HepG2 (cell line): ENCODE data around the gene SIRPB1. TPM values are rescaled to one million over a fixed set of nuclear protein-coding genes. Genes with fewer than 3 reads are reported as not detected.

Experiments
- ATAC-seq: fragments of 200-7000 bp; cut with Tn5 transposase; 3 replicates; pipeline ENCODE4 v1.9.1; 2020; ENCODE audit warnings: mild to moderate bottlenecking, moderate library complexity
- BruUV-seq: library from RNA; stranded (reverse); fragments of 400-500 nt; replicated peaks from 2 replicates; lab custom pipeline; 2021; lab: Mats Ljungman, UMichigan
- CTCF ChIA-PET: fragments of 300-600 bp; formaldehyde crosslinking; extraction: SDS; loops from one replicate; lab custom pipeline; 2021; ENCODE audit warnings: low total read pairs, inconsistent platforms, low intra/inter-chr PET ratio; lab: Yijun Ruan, JAX
- POLR2A ChIA-PET: fragments of 350-600 bp; sonication (Branson Sonifier 250); formaldehyde crosslinking; loops from one replicate; lab custom pipeline; 2020; ENCODE audit warnings: antibody characterized with exemption, inconsistent platforms; lab: Yijun Ruan, JAX
- DNase-seq: peaks from one replicate; pipeline ENCODE4 v3.0.0-alpha.2; 2015; ENCODE audit warnings: low spot score
- FAIRE-seq: peaks from 3 replicates; lab custom pipeline; 2011; peaks lifted over from hg19 to GRCh38; lab: Jason Lieb, UNC
- H2AFZ ChIP-seq: one replicate; pipeline ENCODE4 v1.6.1; 2011; ENCODE audit warnings: low read length, inconsistent platforms
- H3K27ac ChIP-seq: fragments of 300-600 bp; 3 replicates; pipeline ENCODE4 v1.8.0; 2011; ENCODE audit warnings: mixed run types, mild to moderate bottlenecking, mixed read lengths, low read length, inconsistent platforms; ENCODE audit not compliant: insufficient read depth; ENCODE audit errors: extremely low read length
- H3K27me3 ChIP-seq, 2 experiments: fragments of 200-600 bp in 1 of 2; 2 replicates in 1 of 2; 3 replicates in 1 of 2; pipeline versions ENCODE4 v1.6.0 to v1.8.0; 2011; ENCODE audit warnings: low read length in 2 of 2, mild to moderate bottlenecking in 2 of 2, moderate library complexity in 2 of 2, inconsistent platforms in 1 of 2; ENCODE audit not compliant: insufficient read depth in 2 of 2, control insufficient read depth in 1 of 2
- H3K36me3 ChIP-seq, 2 experiments: fragments of 200-600 bp in 1 of 2; replicated peaks in 1 of 2; 2 replicates in 1 of 2; 3 replicates in 1 of 2; pipeline versions ENCODE4 v1.5.1 to v1.8.0; 2011; ENCODE audit warnings: low read length in 2 of 2, inconsistent platforms in 1 of 2; ENCODE audit not compliant: insufficient read depth in 2 of 2, control insufficient read depth in 1 of 2
- H3K4me1 ChIP-seq: 2 replicates; pipeline ENCODE4 v1.5.1; 2012; ENCODE audit warnings: low read length, inconsistent platforms; ENCODE audit not compliant: insufficient read depth
- H3K4me2 ChIP-seq: 2 replicates; pipeline ENCODE4 v1.6.0; 2011; ENCODE audit warnings: low read depth, low read length, inconsistent platforms
- H3K4me3 ChIP-seq, 3 experiments: fragments of 200-600 bp in 1 of 3; sonication (generic), shearing (Covaris generic) in 1 of 3; replicated peaks in 1 of 3; 2 replicates each; pipeline ENCODE4 v1.5.1; 2011 to 2016; ENCODE audit warnings: low read length in 3 of 3, inconsistent platforms in 2 of 3, low read depth in 2 of 3, mild to moderate bottlenecking in 2 of 3, control low read depth in 1 of 3, mixed read lengths in 1 of 3; ENCODE audit not compliant: insufficient read depth in 1 of 3
- H3K79me2 ChIP-seq: one replicate; pipeline ENCODE4 v1.6.1; 2011; ENCODE audit warnings: low read length, inconsistent platforms; ENCODE audit not compliant: insufficient read depth
- H3K9ac ChIP-seq: 2 replicates; pipeline ENCODE4 v1.6.0; 2011; ENCODE audit warnings: mild to moderate bottlenecking, low read depth, low read length, inconsistent platforms; ENCODE audit not compliant: insufficient read depth
- H3K9me3 ChIP-seq: 2 replicates; pipeline ENCODE4 v1.5.1; 2012; ENCODE audit warnings: mild to moderate bottlenecking, low read length
- H4K20me1 ChIP-seq: 2 replicates; pipeline ENCODE4 v1.6.0; 2011; ENCODE audit warnings: inconsistent platforms, mild to moderate bottlenecking, low read length, moderate library complexity; ENCODE audit not compliant: insufficient read depth
- EHMT2 ChIP-seq: fragments of 200-600 bp; sonication (generic); IDR thresholded peaks from 2 replicates; pipeline ENCODE4 v1.7.0; 2017; ENCODE audit warnings: antibody characterized with exemption, low read depth, low read length, borderline replicate concordance
- FLYWCH1 ChIP-seq: sonication (generic); formaldehyde crosslinking; IDR thresholded peaks from 2 replicates; pipeline ENCODE4 v1.8.1; 2023; ENCODE audit warnings: mild to moderate bottlenecking, missing genetic modification reagents
- FOXO1 ChIP-seq: sonication (generic); formaldehyde crosslinking; IDR thresholded peaks from 2 replicates; pipeline ENCODE4 v1.4.0; 2020; ENCODE audit warnings: missing genetic modification reagents
- IRF2 ChIP-seq: IDR thresholded peaks from 2 replicates; pipeline ENCODE4 v1.6.1; 2018; ENCODE audit warnings: missing genetic modification reagents, missing compliant biosample characterization
- ISL2 ChIP-seq: sonication (generic); formaldehyde crosslinking; IDR thresholded peaks from 2 replicates; pipeline ENCODE4 v1.5.0; 2020; ENCODE audit warnings: missing genetic modification reagents
- KAT7 ChIP-seq: IDR thresholded peaks from 2 replicates; pipeline ENCODE4 v1.6.1; 2018; ENCODE audit warnings: borderline replicate concordance, missing compliant biosample characterization
- PHF20 ChIP-seq: sonication (generic); formaldehyde crosslinking; IDR thresholded peaks from 2 replicates; pipeline ENCODE4 v1.5.0; 2020; ENCODE audit warnings: mild to moderate bottlenecking, missing genetic modification reagents
- RBAK ChIP-seq: sonication (generic); formaldehyde crosslinking; IDR thresholded peaks from 2 replicates; pipeline ENCODE4 v1.5.1; 2020; ENCODE audit warnings: mild to moderate bottlenecking, missing genetic modification reagents
- SP5 ChIP-seq: IDR thresholded peaks from 2 replicates; pipeline ENCODE4 v1.6.1; 2016; ENCODE audit warnings: low read depth, borderline replicate concordance
- ZNF430 ChIP-seq: sonication (generic); formaldehyde crosslinking; IDR thresholded peaks from 2 replicates; pipeline ENCODE4 v1.9.0; 2021; ENCODE audit warnings: mild to moderate bottlenecking, missing genetic modification reagents
- ZNF564 ChIP-seq: sonication (generic); formaldehyde crosslinking; IDR thresholded peaks from 2 replicates; pipeline ENCODE4 v1.8.1; 2023; ENCODE audit warnings: mild to moderate bottlenecking, missing genetic modification reagents
- ZNF614 ChIP-seq: IDR thresholded peaks from 2 replicates; pipeline ENCODE4 v1.6.1; 2018; ENCODE audit warnings: missing biosample characterization, missing genetic modification reagents, inconsistent platforms, borderline replicate concordance
- ZNF792 ChIP-seq: IDR thresholded peaks from 2 replicates; pipeline ENCODE4 v1.6.1; 2016
- WGBS: methylation state at CpG from one replicate; pipeline ENCODE4 v1.1.6; 2017; ENCODE audit warnings: low lambda C conversion rate; 5-methylcytosine and 5-hydroxymethylcytosine counted together
- in situ Hi-C: cut with HindIII; loops from 2 replicates; pipeline ENCODE4 v1.10.0; 2017; ENCODE audit warnings: low pct_unique_long_range_greater_than_20kb; ENCODE audit not compliant: extremely low pct_ligation_motif_present
- intact Hi-C: fragments of 100-400 bp; cut with micrococcal nuclease; formaldehyde crosslinking; loops from one replicate; pipeline ENCODE4 v1.10.0; 2022; ENCODE audit not compliant: unreplicated experiment
- polyA plus RNA-seq, 8 experiments: library from polyadenylated mRNA; depleted of rRNA in 3 of 8; stranded (reverse) in 7 of 8; unstranded in 1 of 8; fragments of >200 nt; fragmentation: Illumina TruSeq in 4 of 8; extraction: Trizol in 4 of 8; gene quantifications; 2 replicates each; pipeline versions ENCODE4 v1.2.1 to v1.2.3, GENCODE V29; 2011 to 2016; ENCODE audit warnings: low read depth in 4 of 8, missing spikeins in 1 of 8, mixed read lengths in 1 of 8; ENCODE audit not compliant: insufficient read depth in 1 of 8
- total RNA-seq, 5 experiments: library from RNA; depleted of rRNA; stranded (reverse); fragments of >200 nt; fragmentation: Illumina TruSeq; extraction: Trizol; gene quantifications; 2 replicates each; pipeline ENCODE4 v1.2.3, GENCODE V29; 2016; ENCODE audit warnings: low read depth in 1 of 5
- TF ChIP-seq, protein P1 (sequence below): sonication (generic); formaldehyde crosslinking; IDR thresholded peaks from 2 replicates; pipeline ENCODE4 v1.4.0; 2020; ENCODE audit warnings: mild to moderate bottlenecking, missing genetic modification reagents

SIRPB1 gene
- total and polyA plus RNA-seq, 2 of the 13 experiments (the other 11 are each of a cell fraction or from before 2014, with no cell fraction given): 0.41 to 1.4 TPM

DNA sequence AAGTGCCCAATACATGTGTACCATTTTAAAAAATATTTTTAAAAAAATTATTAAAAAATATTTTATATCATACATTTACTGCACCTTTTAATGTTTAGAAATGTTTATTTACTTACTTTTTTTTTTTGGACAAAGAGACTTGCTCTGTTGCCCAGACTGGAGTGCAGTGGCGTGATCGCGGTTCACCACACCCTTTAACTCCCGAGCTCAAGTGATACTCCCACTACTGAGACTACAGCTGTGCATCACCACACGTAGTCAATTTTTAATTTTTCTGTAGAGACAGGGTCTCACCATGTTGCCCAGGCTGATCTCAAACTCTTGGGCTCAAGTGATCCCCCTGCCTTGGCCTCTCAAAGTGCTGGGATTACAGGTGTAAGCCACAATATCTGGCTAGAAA, 47.0 kb upstream of the SIRPB1 start:
- no peak overlapping the region for H3K27ac ChIP-seq
- no peak overlapping the region for H3K4me2 ChIP-seq
- WGBS: 23% methylated on average over 4 of the region's 5 CpGs
- no peak for ATAC-seq
- H3K4me3 ChIP-seq: no peak overlapping the region
- intact Hi-C loops: no loop called here
- no peaks in the 10 kb centered on the region for H3K9me3 ChIP-seq
- peaks cover 0 to 17% of the 10 kb centered on the region in 2 experiments; a peak in 1 of 5 replicates for H3K27me3 ChIP-seq
- no peaks in the 10 kb centered on the region for H3K4me1 ChIP-seq
- no peaks in the 10 kb centered on the region for H4K20me1 ChIP-seq
- in situ Hi-C loops: no loop called here
- POLR2A ChIA-PET: no interaction called here
- no peak overlapping the region for H2AFZ ChIP-seq
- no peak overlapping the region for H3K9ac ChIP-seq
- no peaks in the 10 kb centered on the region for H3K79me2 ChIP-seq
- CTCF ChIA-PET: no interaction called here
- TF ChIP-seq FLYWCH1 (CRISPR knock-in tag) (no peak), RBAK (no peak), ZNF614 (CRISPR knock-in tag) (no peak), ZNF792 (no peak), ISL2 (no peak), ZNF564 (CRISPR knock-in tag) (no peak), KAT7 (CRISPR knock-in tag) (no peak), IRF2 (CRISPR knock-in tag) (no peak), FOXO1 (CRISPR knock-in tag) (no peak), ZNF430 (CRISPR knock-in tag) (no peak), PHF20 (CRISPR knock-in tag) (no peak), SP5 (no peak), EHMT2 (no peak)
- TF ChIP-seq, protein P1, sequence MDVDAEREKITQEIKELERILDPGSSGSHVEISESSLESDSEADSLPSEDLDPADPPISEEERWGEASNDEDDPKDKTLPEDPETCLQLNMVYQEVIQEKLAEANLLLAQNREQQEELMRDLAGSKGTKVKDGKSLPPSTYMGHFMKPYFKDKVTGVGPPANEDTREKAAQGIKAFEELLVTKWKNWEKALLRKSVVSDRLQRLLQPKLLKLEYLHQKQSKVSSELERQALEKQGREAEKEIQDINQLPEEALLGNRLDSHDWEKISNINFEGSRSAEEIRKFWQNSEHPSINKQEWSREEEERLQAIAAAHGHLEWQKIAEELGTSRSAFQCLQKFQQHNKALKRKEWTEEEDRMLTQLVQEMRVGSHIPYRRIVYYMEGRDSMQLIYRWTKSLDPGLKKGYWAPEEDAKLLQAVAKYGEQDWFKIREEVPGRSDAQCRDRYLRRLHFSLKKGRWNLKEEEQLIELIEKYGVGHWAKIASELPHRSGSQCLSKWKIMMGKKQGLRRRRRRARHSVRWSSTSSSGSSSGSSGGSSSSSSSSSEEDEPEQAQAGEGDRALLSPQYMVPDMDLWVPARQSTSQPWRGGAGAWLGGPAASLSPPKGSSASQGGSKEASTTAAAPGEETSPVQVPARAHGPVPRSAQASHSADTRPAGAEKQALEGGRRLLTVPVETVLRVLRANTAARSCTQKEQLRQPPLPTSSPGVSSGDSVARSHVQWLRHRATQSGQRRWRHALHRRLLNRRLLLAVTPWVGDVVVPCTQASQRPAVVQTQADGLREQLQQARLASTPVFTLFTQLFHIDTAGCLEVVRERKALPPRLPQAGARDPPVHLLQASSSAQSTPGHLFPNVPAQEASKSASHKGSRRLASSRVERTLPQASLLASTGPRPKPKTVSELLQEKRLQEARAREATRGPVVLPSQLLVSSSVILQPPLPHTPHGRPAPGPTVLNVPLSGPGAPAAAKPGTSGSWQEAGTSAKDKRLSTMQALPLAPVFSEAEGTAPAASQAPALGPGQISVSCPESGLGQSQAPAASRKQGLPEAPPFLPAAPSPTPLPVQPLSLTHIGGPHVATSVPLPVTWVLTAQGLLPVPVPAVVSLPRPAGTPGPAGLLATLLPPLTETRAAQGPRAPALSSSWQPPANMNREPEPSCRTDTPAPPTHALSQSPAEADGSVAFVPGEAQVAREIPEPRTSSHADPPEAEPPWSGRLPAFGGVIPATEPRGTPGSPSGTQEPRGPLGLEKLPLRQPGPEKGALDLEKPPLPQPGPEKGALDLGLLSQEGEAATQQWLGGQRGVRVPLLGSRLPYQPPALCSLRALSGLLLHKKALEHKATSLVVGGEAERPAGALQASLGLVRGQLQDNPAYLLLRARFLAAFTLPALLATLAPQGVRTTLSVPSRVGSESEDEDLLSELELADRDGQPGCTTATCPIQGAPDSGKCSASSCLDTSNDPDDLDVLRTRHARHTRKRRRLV (CRISPR knock-in tag): no peak
- no peak for DNase-seq
- no peaks in the 10 kb centered on the region for H3K36me3 ChIP-seq
- no peak for FAIRE-seq
- no TSS peak for BruUV-seq
